Effector CD4-positive, alpha-beta T cell (primary cell): Measurements from ENCODE around the gene TSACC.

Source experiments
- DNase-seq: peaks from one replicate; pipeline ENCODE4 v3.0.0-alpha.2; 2020

TSACC gene

GRCh38 chr1:156394835-156395461 lies 56.6 kb downstream of the TSACC start:
- DNase-seq, result no peak
